ENCODE results near the gene LGR6. TPM values are rescaled to one million over a fixed set of nuclear protein-coding genes. Genes with fewer than 3 reads are reported as not detected.
A peak's percentile ranks its signal among the peaks of the same experiment; 100 is the strongest.

The LGR6 gene
- total RNA-seq, 1 experiment from 2014 or later = 1.0 TPM

DNA sequence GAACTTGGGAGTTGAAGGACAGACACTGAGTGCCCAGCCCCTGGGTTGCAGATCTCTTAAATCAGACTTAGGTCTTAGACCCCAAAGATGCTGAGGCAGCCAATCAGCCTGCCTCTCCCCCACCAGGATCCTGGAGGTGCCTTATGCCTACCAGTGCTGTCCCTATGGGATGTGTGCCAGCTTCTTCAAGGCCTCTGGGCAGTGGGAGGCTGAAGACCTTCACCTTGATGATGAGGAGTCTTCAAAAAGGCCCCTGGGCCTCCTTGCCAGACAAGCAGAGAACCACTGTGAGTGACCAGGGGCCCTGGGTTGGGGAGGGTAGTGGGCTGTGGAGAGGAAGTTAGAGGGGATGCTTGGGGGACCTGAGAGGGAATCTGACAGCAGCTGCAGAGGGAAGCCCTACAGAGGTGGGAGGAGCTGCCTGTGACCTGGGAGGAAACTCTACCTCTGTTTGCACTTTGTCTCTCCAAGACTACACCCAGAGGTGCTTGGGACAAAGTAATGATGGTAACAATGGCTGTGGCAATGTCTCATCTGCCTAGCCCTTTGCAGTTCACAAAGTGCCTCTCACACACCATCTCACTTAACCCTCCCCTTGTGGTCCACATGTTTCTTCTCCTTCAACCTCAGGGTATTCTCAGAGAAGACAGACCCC lies 116.6 kb downstream of the LGR6 start:
- H3K4me1 ChIP-seq (ENCODE audit: insufficient read depth, low read length) = no peaks in the 10 kb centered on the region
- H3K56ac ChIP-seq (ENCODE audit: insufficient read length, low read depth, low read length) = no peak overlapping the region

More for the DNA sequence above, 116.6 kb downstream of the LGR6 start:
- H3K79me2 ChIP-seq (ENCODE audit: insufficient read depth, low read length) = no peaks in the 10 kb centered on the region
- no peak overlapping the region for H2BK15ac ChIP-seq (ENCODE audit: low read depth, low read length)
- H3K18ac ChIP-seq (ENCODE audit: insufficient read length, low read depth, low read length) = no peak overlapping the region
- no peak overlapping the region for H2BK120ac ChIP-seq (ENCODE audit: low read depth, low read length, poor library complexity, severe bottlenecking)
- no peak overlapping the region for H3K4ac ChIP-seq (ENCODE audit: low read depth, low read length)
- H3K9me3 ChIP-seq (ENCODE audit: control insufficient read depth, low read depth, low read length) = no peaks in the 10 kb centered on the region
- no peak overlapping the region for H3K27ac ChIP-seq (ENCODE audit: insufficient read length, low read depth, low read length)
- H2AFZ ChIP-seq (ENCODE audit: low read length) = no peak overlapping the region
- no peak overlapping the region for H3T11ph ChIP-seq (ENCODE audit: low read length)
- Mint-ChIP-seq H3K36me3 (ENCODE audit: insufficient read depth in 1 of 3, low read depth in 3 of 3) (no peaks in the 10 kb centered on the region), H3K9me3 (no peaks in the 10 kb centered on the region), H3K4me3 (no peak overlapping the region), H3K4me1 (peaks cover 3 to 6% of the 10 kb centered on the region in 2 experiments), H3K27ac (peak overlapping the region in 1 of 3 experiments; percentile 57; a peak in 1 of 7 replicates), H3K27me3 (ENCODE audit: low read depth) (peaks cover 2% of the 10 kb centered on the region; the same call in 1 of the 2 replicates)
- H3K23ac ChIP-seq (ENCODE audit: insufficient read length, low read depth, low read length) = no peak overlapping the region
- no peak overlapping the region for H2BK5ac ChIP-seq (ENCODE audit: insufficient read length, low read length)
- H4K20me1 ChIP-seq (ENCODE audit: control insufficient read depth, insufficient read depth, insufficient read length) = no peaks in the 10 kb centered on the region
- H3K4me2 ChIP-seq (ENCODE audit: insufficient read depth, insufficient read length, low read length) = no peak overlapping the region
- no peaks in the 10 kb centered on the region for H3K27me3 ChIP-seq (ENCODE audit: insufficient read depth, low read length)
- no peak overlapping the region for H2AK5ac ChIP-seq (ENCODE audit: insufficient read length, low read length)
- H3K14ac ChIP-seq (ENCODE audit: insufficient read depth, low read length) = no peak overlapping the region; the same call in 1 of the 2 replicates
- no peak overlapping the region for H2BK20ac ChIP-seq (ENCODE audit: low read depth, low read length, poor library complexity, severe bottlenecking)
- TF ChIP-seq, protein P1, sequence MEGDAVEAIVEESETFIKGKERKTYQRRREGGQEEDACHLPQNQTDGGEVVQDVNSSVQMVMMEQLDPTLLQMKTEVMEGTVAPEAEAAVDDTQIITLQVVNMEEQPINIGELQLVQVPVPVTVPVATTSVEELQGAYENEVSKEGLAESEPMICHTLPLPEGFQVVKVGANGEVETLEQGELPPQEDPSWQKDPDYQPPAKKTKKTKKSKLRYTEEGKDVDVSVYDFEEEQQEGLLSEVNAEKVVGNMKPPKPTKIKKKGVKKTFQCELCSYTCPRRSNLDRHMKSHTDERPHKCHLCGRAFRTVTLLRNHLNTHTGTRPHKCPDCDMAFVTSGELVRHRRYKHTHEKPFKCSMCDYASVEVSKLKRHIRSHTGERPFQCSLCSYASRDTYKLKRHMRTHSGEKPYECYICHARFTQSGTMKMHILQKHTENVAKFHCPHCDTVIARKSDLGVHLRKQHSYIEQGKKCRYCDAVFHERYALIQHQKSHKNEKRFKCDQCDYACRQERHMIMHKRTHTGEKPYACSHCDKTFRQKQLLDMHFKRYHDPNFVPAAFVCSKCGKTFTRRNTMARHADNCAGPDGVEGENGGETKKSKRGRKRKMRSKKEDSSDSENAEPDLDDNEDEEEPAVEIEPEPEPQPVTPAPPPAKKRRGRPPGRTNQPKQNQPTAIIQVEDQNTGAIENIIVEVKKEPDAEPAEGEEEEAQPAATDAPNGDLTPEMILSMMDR (conservative IDR thresholded peaks at IDR 0.05) = no peak
- H4K91ac ChIP-seq (ENCODE audit: insufficient read length, low read depth, low read length) = no peak overlapping the region
- H3K9ac ChIP-seq (ENCODE audit: extremely low read depth, insufficient read length, low read length) = no peak overlapping the region
- no peak overlapping the region for H4K5ac ChIP-seq (ENCODE audit: insufficient read length, low read depth, low read length)
- no peaks in the 10 kb centered on the region for H3K79me1 ChIP-seq (ENCODE audit: insufficient read depth, low read depth, low read length, poor library complexity, severe bottlenecking)
- no peaks in the 10 kb centered on the region for H3K23me2 ChIP-seq (ENCODE audit: insufficient read length, low read depth, low read length, poor library complexity, severe bottlenecking)
- H2BK12ac ChIP-seq (ENCODE audit: insufficient read length, low read depth, low read length) = no peak overlapping the region
- DNase-seq = no peak
- no peak overlapping the region for H4K8ac ChIP-seq (replicated peaks; ENCODE audit: insufficient read length, low read depth, low read length)

Data from H9 (cell line).